GM21528 (cell line): ENCODE measurements around the gene THAP6.
"Not testable (repeated sequence)": the region's sequence is repeated elsewhere in the genome, so short reads cannot be mapped to it uniquely, and the experiment has no call there.

Experiments used
- ATAC-seq: cut with Tn5 transposase; IDR thresholded peaks from one replicate; pipeline ENCODE4 v1.9.1; 2021; ENCODE audit warnings: mild to moderate bottlenecking, moderate library complexity; ENCODE audit not compliant: unreplicated experiment, low FRiP score

THAP6 gene

GRCh38 chr4:75519452-75519851 lies 5.2 kb downstream of the THAP6 start:
- not testable (repeated sequence) for ATAC-seq

- no peak for ATAC-seq
Measured at GRCh38 chr4:75525086-75525485, 10.8 kb downstream of the THAP6 start.

GRCh38 chr4:75525910-75526309 lies 11.6 kb downstream of the THAP6 start:
- ATAC-seq = no peak

- no peak for ATAC-seq
Measured at GRCh38 chr4:75527482-75527881, 13.2 kb downstream of the THAP6 start.

- no peak for ATAC-seq
Measured at GRCh38 chr4:75530556-75531322, 16.5 kb downstream of the THAP6 start.

- not testable (repeated sequence) for ATAC-seq
Measured at GRCh38 chr4:75531536-75532143, 17.4 kb downstream of the THAP6 start.

GRCh38 chr4:75533339-75533887 lies 19.1 kb downstream of the THAP6 start:
- ATAC-seq = not testable (repeated sequence)

- not testable (repeated sequence) for ATAC-seq
Measured at GRCh38 chr4:75533926-75534325, 19.7 kb downstream of the THAP6 start.

GRCh38 chr4:75537308-75537707 lies 23.0 kb downstream of the THAP6 start:
- not testable (repeated sequence) for ATAC-seq

GRCh38 chr4:75542824-75543223 lies 28.6 kb downstream of the THAP6 start:
- ATAC-seq = no peak

- not testable (repeated sequence) for ATAC-seq
Measured at GRCh38 chr4:75544220-75544619, 29.9 kb downstream of the THAP6 start.

- ATAC-seq = no peak
Measured at GRCh38 chr4:75544870-75545269, 30.6 kb downstream of the THAP6 start.

- ATAC-seq = no peak
Measured at GRCh38 chr4:75545526-75545925, 31.3 kb downstream of the THAP6 start.

- no peak for ATAC-seq
Measured at GRCh38 chr4:75547647-75548387, 33.5 kb downstream of the THAP6 start.

- no peak for ATAC-seq
Measured at GRCh38 chr4:75549019-75549418, 34.7 kb downstream of the THAP6 start.

- ATAC-seq = no peak
Measured at GRCh38 chr4:75552452-75552851, 38.2 kb downstream of the THAP6 start.

GRCh38 chr4:75555294-75556164 lies 41.3 kb downstream of the THAP6 start, which contains the start of gene ODAPH:
Gene ODAPH (plus strand): TSS chr4:75556066. CDS start chr4:75556083, 17 bp downstream.
- peak; percentile 92 for ATAC-seq

- ATAC-seq = no peak
Measured at GRCh38 chr4:75557696-75558095, 43.4 kb downstream of the THAP6 start.

GRCh38 chr4:75561789-75562188 lies 47.5 kb downstream of the THAP6 start:
- no peak for ATAC-seq

GRCh38 chr4:75564023-75564422 lies 49.8 kb downstream of the THAP6 start:
- no peak for ATAC-seq
